ENCODE measurements around the gene DDX28. TPM values are rescaled to one million over a fixed set of nuclear protein-coding genes. Genes with fewer than 3 reads are reported as not detected.

The DDX28 gene
- total and polyA plus RNA-seq, 2 of the 8 experiments (the other 6 are each of a cell fraction or from before 2014, with no cell fraction given): 16.8 to 28.1 TPM

DNA sequence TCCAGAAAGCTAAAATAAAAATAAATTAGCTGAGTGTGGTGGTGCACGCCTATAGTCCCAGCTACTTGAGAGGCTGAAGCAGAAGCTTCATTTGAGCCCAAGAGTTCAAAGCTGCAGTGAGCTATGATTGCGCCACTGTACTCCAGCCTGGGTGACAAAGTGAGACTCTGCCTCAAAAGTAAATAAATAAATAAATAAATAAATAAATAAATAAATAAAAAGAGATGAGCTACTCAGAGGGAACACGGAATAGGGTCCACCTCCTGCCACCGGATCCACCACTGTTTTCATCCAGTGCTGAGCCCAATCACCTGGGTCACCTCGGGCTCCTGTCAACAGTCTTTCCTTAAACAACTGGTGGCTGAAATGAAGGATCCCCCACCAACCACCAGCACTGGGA lies 36.1 kb downstream of the DDX28 start (continued):
- TF ChIP-seq, protein P1, sequence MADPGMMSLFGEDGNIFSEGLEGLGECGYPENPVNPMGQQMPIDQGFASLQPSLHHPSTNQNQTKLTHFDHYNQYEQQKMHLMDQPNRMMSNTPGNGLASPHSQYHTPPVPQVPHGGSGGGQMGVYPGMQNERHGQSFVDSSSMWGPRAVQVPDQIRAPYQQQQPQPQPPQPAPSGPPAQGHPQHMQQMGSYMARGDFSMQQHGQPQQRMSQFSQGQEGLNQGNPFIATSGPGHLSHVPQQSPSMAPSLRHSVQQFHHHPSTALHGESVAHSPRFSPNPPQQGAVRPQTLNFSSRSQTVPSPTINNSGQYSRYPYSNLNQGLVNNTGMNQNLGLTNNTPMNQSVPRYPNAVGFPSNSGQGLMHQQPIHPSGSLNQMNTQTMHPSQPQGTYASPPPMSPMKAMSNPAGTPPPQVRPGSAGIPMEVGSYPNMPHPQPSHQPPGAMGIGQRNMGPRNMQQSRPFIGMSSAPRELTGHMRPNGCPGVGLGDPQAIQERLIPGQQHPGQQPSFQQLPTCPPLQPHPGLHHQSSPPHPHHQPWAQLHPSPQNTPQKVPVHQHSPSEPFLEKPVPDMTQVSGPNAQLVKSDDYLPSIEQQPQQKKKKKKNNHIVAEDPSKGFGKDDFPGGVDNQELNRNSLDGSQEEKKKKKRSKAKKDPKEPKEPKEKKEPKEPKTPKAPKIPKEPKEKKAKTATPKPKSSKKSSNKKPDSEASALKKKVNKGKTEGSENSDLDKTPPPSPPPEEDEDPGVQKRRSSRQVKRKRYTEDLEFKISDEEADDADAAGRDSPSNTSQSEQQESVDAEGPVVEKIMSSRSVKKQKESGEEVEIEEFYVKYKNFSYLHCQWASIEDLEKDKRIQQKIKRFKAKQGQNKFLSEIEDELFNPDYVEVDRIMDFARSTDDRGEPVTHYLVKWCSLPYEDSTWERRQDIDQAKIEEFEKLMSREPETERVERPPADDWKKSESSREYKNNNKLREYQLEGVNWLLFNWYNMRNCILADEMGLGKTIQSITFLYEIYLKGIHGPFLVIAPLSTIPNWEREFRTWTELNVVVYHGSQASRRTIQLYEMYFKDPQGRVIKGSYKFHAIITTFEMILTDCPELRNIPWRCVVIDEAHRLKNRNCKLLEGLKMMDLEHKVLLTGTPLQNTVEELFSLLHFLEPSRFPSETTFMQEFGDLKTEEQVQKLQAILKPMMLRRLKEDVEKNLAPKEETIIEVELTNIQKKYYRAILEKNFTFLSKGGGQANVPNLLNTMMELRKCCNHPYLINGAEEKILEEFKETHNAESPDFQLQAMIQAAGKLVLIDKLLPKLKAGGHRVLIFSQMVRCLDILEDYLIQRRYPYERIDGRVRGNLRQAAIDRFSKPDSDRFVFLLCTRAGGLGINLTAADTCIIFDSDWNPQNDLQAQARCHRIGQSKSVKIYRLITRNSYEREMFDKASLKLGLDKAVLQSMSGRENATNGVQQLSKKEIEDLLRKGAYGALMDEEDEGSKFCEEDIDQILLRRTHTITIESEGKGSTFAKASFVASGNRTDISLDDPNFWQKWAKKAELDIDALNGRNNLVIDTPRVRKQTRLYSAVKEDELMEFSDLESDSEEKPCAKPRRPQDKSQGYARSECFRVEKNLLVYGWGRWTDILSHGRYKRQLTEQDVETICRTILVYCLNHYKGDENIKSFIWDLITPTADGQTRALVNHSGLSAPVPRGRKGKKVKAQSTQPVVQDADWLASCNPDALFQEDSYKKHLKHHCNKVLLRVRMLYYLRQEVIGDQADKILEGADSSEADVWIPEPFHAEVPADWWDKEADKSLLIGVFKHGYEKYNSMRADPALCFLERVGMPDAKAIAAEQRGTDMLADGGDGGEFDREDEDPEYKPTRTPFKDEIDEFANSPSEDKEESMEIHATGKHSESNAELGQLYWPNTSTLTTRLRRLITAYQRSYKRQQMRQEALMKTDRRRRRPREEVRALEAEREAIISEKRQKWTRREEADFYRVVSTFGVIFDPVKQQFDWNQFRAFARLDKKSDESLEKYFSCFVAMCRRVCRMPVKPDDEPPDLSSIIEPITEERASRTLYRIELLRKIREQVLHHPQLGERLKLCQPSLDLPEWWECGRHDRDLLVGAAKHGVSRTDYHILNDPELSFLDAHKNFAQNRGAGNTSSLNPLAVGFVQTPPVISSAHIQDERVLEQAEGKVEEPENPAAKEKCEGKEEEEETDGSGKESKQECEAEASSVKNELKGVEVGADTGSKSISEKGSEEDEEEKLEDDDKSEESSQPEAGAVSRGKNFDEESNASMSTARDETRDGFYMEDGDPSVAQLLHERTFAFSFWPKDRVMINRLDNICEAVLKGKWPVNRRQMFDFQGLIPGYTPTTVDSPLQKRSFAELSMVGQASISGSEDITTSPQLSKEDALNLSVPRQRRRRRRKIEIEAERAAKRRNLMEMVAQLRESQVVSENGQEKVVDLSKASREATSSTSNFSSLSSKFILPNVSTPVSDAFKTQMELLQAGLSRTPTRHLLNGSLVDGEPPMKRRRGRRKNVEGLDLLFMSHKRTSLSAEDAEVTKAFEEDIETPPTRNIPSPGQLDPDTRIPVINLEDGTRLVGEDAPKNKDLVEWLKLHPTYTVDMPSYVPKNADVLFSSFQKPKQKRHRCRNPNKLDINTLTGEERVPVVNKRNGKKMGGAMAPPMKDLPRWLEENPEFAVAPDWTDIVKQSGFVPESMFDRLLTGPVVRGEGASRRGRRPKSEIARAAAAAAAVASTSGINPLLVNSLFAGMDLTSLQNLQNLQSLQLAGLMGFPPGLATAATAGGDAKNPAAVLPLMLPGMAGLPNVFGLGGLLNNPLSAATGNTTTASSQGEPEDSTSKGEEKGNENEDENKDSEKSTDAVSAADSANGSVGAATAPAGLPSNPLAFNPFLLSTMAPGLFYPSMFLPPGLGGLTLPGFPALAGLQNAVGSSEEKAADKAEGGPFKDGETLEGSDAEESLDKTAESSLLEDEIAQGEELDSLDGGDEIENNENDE (IDR thresholded peaks at IDR 0.05; ENCODE audit: insufficient replicate concordance, low read length): no peak
- TF ChIP-seq, protein P2, sequence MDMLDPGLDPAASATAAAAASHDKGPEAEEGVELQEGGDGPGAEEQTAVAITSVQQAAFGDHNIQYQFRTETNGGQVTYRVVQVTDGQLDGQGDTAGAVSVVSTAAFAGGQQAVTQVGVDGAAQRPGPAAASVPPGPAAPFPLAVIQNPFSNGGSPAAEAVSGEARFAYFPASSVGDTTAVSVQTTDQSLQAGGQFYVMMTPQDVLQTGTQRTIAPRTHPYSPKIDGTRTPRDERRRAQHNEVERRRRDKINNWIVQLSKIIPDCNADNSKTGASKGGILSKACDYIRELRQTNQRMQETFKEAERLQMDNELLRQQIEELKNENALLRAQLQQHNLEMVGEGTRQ (IDR thresholded peaks at IDR 0.05; ENCODE audit: low read length): no peak
- TF ChIP-seq SAP30 (IDR thresholded peaks at IDR 0.05; ENCODE audit: insufficient read depth, insufficient replicate concordance, low read length) (no peak), PHF8 (conservative IDR thresholded peaks at IDR 0.05; ENCODE audit: low read depth, low read length) (no peak), CHD2 (IDR thresholded peaks at IDR 0.05; ENCODE audit: low read length) (no peak), SP4 (IDR thresholded peaks at IDR 0.05; ENCODE audit: low read length) (no peak), EP300 (IDR thresholded peaks at IDR 0.05; ENCODE audit: borderline replicate concordance in 1 of 2, low read depth in 2 of 2, low read length in 2 of 2) (no peak), ZNF274 (IDR thresholded peaks at IDR 0.05; ENCODE audit: borderline replicate concordance, extremely low read depth, low read length) (no peak), SIX5 (IDR thresholded peaks at IDR 0.05; ENCODE audit: low read depth, low read length) (no peak)
- TF ChIP-seq, protein P3, sequence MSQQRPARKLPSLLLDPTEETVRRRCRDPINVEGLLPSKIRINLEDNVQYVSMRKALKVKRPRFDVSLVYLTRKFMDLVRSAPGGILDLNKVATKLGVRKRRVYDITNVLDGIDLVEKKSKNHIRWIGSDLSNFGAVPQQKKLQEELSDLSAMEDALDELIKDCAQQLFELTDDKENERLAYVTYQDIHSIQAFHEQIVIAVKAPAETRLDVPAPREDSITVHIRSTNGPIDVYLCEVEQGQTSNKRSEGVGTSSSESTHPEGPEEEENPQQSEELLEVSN (IDR thresholded peaks at IDR 0.05): no peak
